Measurements from ENCODE around the gene PPM1H.

Gene PPM1H

GRCh38 chr12:62599854-62600437, 335.0 kb downstream of the PPM1H start:
- DNase-seq, result no peak

- no peak for DNase-seq
These were observed 336.1 kb downstream of the PPM1H start for GRCh38 chr12:62598846-62599245.

- DNase-seq, result no peak
These were observed 337.7 kb downstream of the PPM1H start for GRCh38 chr12:62597253-62597652.

Data from fibroblast of skin of right quadriceps (primary cell).